Measurements from ENCODE around the gene RNF144B. TPM values are rescaled to one million over a fixed set of nuclear protein-coding genes. Genes with fewer than 3 reads are reported as not detected.

The RNF144B gene
- total RNA-seq, 1 experiment from 2014 or later, result 8.2 TPM

GRCh38 chr6:18422136-18422535, 35.0 kb downstream of the RNF144B start:
- no peak for TF ChIP-seq ZNF416 (CRISPR knock-in tag; IDR thresholded peaks at IDR 0.05)
- TF ChIP-seq NFYB (CRISPR knock-in tag; conservative IDR thresholded peaks at IDR 0.05; ENCODE audit: low read depth), result no peak
- no peak for TF ChIP-seq RORB (CRISPR knock-in tag; IDR thresholded peaks at IDR 0.05)
- no peak for TF ChIP-seq E2F4 (CRISPR knock-in tag; IDR thresholded peaks at IDR 0.05; ENCODE audit: borderline replicate concordance, low read depth)
- TF ChIP-seq ZNF121 (CRISPR knock-in tag; IDR thresholded peaks at IDR 0.05), result no peak
- TF ChIP-seq ZSCAN18 (CRISPR knock-in tag; IDR thresholded peaks at IDR 0.05), result no peak
- TF ChIP-seq ATF1 (CRISPR knock-in tag; IDR thresholded peaks at IDR 0.05), result no peak
- no peak for TF ChIP-seq NFE2L1 (CRISPR knock-in tag; IDR thresholded peaks at IDR 0.05)
- no peak for TF ChIP-seq CDX4 (CRISPR knock-in tag; IDR thresholded peaks at IDR 0.05; ENCODE audit: borderline replicate concordance)
- TF ChIP-seq SOX15 (CRISPR knock-in tag; IDR thresholded peaks at IDR 0.05), result no peak
- TF ChIP-seq RELA (CRISPR knock-in tag; IDR thresholded peaks at IDR 0.05; ENCODE audit: borderline replicate concordance), result no peak
- no peak for TF ChIP-seq E2F1 (CRISPR knock-in tag; IDR thresholded peaks at IDR 0.05)
- no peak for TF ChIP-seq EMX1 (CRISPR knock-in tag; IDR thresholded peaks at IDR 0.05)
- no peak for TF ChIP-seq FOXP1 (CRISPR knock-in tag; IDR thresholded peaks at IDR 0.05; ENCODE audit: borderline replicate concordance)
- TF ChIP-seq HMGA2 (CRISPR knock-in tag; IDR thresholded peaks at IDR 0.05), result no peak
- TF ChIP-seq ZNF532 (CRISPR knock-in tag; IDR thresholded peaks at IDR 0.05; ENCODE audit: borderline replicate concordance), result no peak
- no peak for TF ChIP-seq TCF7 (CRISPR knock-in tag; IDR thresholded peaks at IDR 0.05; ENCODE audit: low read depth)
- Mint-ChIP-seq H3K9me3 (no peaks in the 10 kb centered on the region), H3K27ac (no peak overlapping the region), H3K27me3 (ENCODE audit: low read depth) (no peaks in the 10 kb centered on the region), H3K4me1 (peaks cover 23% of the 10 kb centered on the region), H3K4me3 (no peak overlapping the region), H3K36me3 (no peaks in the 10 kb centered on the region)
- DNase-seq (ENCODE audit: low spot score) (no peak), ATAC-seq (no peak)
- CTCF ChIA-PET, result no interaction called here
- POLR2A ChIA-PET, result no interaction called here

GRCh38 chr6:18423426-18423825, 36.3 kb downstream of the RNF144B start:
- DNase-seq (ENCODE audit: low spot score) (no peak), ATAC-seq (no peak)
- H3K36me3 Mint-ChIP-seq, result no peaks in the 10 kb centered on the region
- H3K4me1 Mint-ChIP-seq, result peaks cover 23% of the 10 kb centered on the region
- H3K27me3 Mint-ChIP-seq (ENCODE audit: low read depth), result no peaks in the 10 kb centered on the region
- CTCF ChIA-PET, result interaction anchor here (0.6 kb wide), 1 partner anchor 62 kb away, joined by 3 read pairs; no protein-coding TSS in a partner anchor
- POLR2A ChIA-PET, result no interaction called here
- H3K27ac Mint-ChIP-seq, result no peak overlapping the region
- no peak overlapping the region for H3K4me3 Mint-ChIP-seq
- no peaks in the 10 kb centered on the region for H3K9me3 Mint-ChIP-seq
- no peak for TF ChIP-seq ATF6 (CRISPR knock-in tag; IDR thresholded peaks at IDR 0.05)
- no peak for TF ChIP-seq FOXP4 (CRISPR knock-in tag; IDR thresholded peaks at IDR 0.05)
- TF ChIP-seq ZNF232 (CRISPR knock-in tag; IDR thresholded peaks at IDR 0.05), result no peak
- no peak for TF ChIP-seq ERG (CRISPR knock-in tag; IDR thresholded peaks at IDR 0.05)
- no peak for TF ChIP-seq ATF1 (CRISPR knock-in tag; IDR thresholded peaks at IDR 0.05)
- no peak for TF ChIP-seq E2F4 (CRISPR knock-in tag; IDR thresholded peaks at IDR 0.05; ENCODE audit: borderline replicate concordance, low read depth)

All from WTC11 (cell line).